ENCODE measurements around the gene CFAP107.

GRCh38 chr1:12764016-12764415 lies 18.0 kb downstream of the CFAP107 start:
- TF ChIP-seq CTCF (conservative IDR thresholded peaks at IDR 0.05; ENCODE audit: low read depth, low read length) = no peak
- TF ChIP-seq FOS (IDR thresholded peaks at IDR 0.05; ENCODE audit: low read depth, low read length) = no peak
- no peak for TF ChIP-seq CEBPB (IDR thresholded peaks at IDR 0.05; ENCODE audit: low read depth, low read length)
- TF ChIP-seq CHD1 (IDR thresholded peaks at IDR 0.05; ENCODE audit: low read depth, low read length) = no peak
- TF ChIP-seq POLR2A (IDR thresholded peaks at IDR 0.05; ENCODE audit: low read depth, low read length) = no peak
- TF ChIP-seq RAD21 (IDR thresholded peaks at IDR 0.05; ENCODE audit: low read length) = no peak
- no peak for TF ChIP-seq RCOR1 (IDR thresholded peaks at IDR 0.05; ENCODE audit: insufficient replicate concordance, low read length)
- no peak for TF ChIP-seq RFX5 (IDR thresholded peaks at IDR 0.05; ENCODE audit: low read depth, low read length)
- no peak for TF ChIP-seq ELK1 (IDR thresholded peaks at IDR 0.05; ENCODE audit: borderline replicate concordance, low read depth, low read length)
- TF ChIP-seq BHLHE40 (IDR thresholded peaks at IDR 0.05; ENCODE audit: low read depth, low read length) = no peak

All from IMR-90 (cell line).